Loucy (cell line): ENCODE results near the gene KRTAP12-4.
"Not testable (repeated sequence)": the region's sequence is repeated elsewhere in the genome, so short reads cannot be mapped to it uniquely, and the experiment has no call there.

Experiments
- H2AFZ ChIP-seq: fragments of 200-600 bp; sonication (generic); 2 replicates; pipeline ENCODE4 v1.6.0; 2016; ENCODE audit warnings: antibody characterized with exemption, mild to moderate bottlenecking, low read length, moderate library complexity
- H3F3A ChIP-seq: fragments of 200-600 bp; 2 replicates; pipeline ENCODE4 v1.6.0; 2016; ENCODE audit warnings: antibody characterized with exemption, low read depth, mild to moderate bottlenecking
- H3K27me3 ChIP-seq: fragments of 200-600 bp; sonication (generic); 2 replicates; pipeline ENCODE4 v1.6.1; 2014; ENCODE audit warnings: low read length, mild to moderate bottlenecking; ENCODE audit not compliant: insufficient read depth, poor library complexity, severe bottlenecking
- H3K36me3 ChIP-seq: fragments of 200-600 bp; sonication (generic); 2 replicates; pipeline ENCODE4 v1.6.1; 2016; ENCODE audit warnings: low read length; ENCODE audit not compliant: insufficient read depth
- H3K4me1 ChIP-seq: fragments of 200-600 bp; sonication (generic); 2 replicates; pipeline ENCODE4 v1.5.1; 2014; ENCODE audit warnings: low read length, mild to moderate bottlenecking; ENCODE audit not compliant: insufficient read depth, poor library complexity, severe bottlenecking
- H3K4me2 ChIP-seq: fragments of 200-600 bp; sonication (generic); 2 replicates; pipeline ENCODE4 v1.6.0; 2014; ENCODE audit warnings: antibody characterized with exemption, low read length, low read depth, mild to moderate bottlenecking; ENCODE audit not compliant: poor library complexity, severe bottlenecking
- H3K4me3 ChIP-seq: fragments of 200-600 bp; sonication (generic); 2 replicates; pipeline ENCODE4 v1.5.1; 2014; ENCODE audit warnings: low read length, mild to moderate bottlenecking, mixed read lengths; ENCODE audit not compliant: poor library complexity, severe bottlenecking
- H3K79me2 ChIP-seq: fragments of 200-600 bp; sonication (generic); 2 replicates; pipeline ENCODE4 v1.6.1; 2014; ENCODE audit warnings: low read length; ENCODE audit not compliant: insufficient read depth
- H3K9ac ChIP-seq: fragments of 200-600 bp; sonication (generic); 2 replicates; pipeline ENCODE4 v1.6.0; 2014; ENCODE audit warnings: mild to moderate bottlenecking, low read depth, low read length, moderate library complexity; ENCODE audit not compliant: poor library complexity, severe bottlenecking
- H3K9me2 ChIP-seq: fragments of 200-600 bp; sonication (generic); replicated peaks from 2 replicates; pipeline ENCODE4 v1.6.1; 2016; ENCODE audit warnings: low read depth, low read length, mixed read lengths
- H3K9me3 ChIP-seq: fragments of 200-600 bp; sonication (generic); 2 replicates; pipeline ENCODE4 v1.6.1; 2014; ENCODE audit warnings: mild to moderate bottlenecking, antibody characterized with exemption, low read length, low read depth; ENCODE audit not compliant: insufficient read depth
- H4K20me1 ChIP-seq: fragments of 200-600 bp; sonication (generic); 2 replicates; pipeline ENCODE4 v1.6.0; 2014; ENCODE audit warnings: antibody characterized with exemption, low read length, mild to moderate bottlenecking; ENCODE audit not compliant: insufficient read depth, poor library complexity, severe bottlenecking
- EZH2phosphoT487 ChIP-seq: fragments of 200-600 bp; IDR thresholded peaks from 2 replicates; pipeline ENCODE4 v1.6.1; 2018; ENCODE audit warnings: antibody characterized with exemption, mild to moderate bottlenecking, moderate library complexity, borderline replicate concordance
- TF ChIP-seq, protein P1 (sequence below): fragments of 200-600 bp; sonication (generic); conservative IDR thresholded peaks from 2 replicates; pipeline ENCODE4 v1.5.1; 2014; ENCODE audit warnings: mild to moderate bottlenecking, antibody characterized with exemption, low read length

KRTAP12-4 gene

DNA sequence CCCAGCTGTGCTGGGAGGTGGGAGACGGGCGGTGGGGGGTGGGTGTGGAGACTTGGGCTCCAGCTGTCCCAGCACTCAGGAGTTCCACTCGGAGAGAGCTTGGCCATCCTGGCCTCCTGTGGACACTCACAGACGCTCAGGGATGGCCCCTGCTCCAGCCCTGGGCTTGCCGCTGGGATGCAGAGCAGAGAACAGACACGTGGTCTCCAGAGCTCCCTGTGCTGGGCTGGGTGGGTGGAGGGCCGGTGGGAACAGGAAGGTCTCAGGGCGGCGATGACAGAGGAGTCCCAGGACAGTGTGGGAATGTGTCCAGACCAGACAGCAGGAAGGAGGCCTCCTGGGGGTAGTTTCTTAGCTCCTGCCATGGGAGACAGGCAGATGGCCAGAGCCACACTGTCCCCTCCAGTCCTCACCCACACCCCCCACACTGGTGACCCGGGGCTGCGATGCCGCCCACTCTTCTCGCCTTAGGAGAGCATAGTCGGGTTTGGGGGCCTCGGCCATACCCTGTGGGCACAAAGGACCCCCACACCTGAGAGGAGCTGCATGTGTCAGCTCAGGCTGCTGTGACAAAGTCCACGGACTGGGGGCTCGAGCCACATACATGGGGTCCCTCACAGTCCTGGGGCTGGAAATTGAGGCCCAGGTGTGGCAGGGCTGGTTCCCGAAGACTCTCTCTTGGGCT, 25.6 kb downstream of the KRTAP12-4 start:
- TF ChIP-seq, protein P1, sequence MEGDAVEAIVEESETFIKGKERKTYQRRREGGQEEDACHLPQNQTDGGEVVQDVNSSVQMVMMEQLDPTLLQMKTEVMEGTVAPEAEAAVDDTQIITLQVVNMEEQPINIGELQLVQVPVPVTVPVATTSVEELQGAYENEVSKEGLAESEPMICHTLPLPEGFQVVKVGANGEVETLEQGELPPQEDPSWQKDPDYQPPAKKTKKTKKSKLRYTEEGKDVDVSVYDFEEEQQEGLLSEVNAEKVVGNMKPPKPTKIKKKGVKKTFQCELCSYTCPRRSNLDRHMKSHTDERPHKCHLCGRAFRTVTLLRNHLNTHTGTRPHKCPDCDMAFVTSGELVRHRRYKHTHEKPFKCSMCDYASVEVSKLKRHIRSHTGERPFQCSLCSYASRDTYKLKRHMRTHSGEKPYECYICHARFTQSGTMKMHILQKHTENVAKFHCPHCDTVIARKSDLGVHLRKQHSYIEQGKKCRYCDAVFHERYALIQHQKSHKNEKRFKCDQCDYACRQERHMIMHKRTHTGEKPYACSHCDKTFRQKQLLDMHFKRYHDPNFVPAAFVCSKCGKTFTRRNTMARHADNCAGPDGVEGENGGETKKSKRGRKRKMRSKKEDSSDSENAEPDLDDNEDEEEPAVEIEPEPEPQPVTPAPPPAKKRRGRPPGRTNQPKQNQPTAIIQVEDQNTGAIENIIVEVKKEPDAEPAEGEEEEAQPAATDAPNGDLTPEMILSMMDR: no peak
- no peak for TF ChIP-seq EZH2phosphoT487

DNA sequence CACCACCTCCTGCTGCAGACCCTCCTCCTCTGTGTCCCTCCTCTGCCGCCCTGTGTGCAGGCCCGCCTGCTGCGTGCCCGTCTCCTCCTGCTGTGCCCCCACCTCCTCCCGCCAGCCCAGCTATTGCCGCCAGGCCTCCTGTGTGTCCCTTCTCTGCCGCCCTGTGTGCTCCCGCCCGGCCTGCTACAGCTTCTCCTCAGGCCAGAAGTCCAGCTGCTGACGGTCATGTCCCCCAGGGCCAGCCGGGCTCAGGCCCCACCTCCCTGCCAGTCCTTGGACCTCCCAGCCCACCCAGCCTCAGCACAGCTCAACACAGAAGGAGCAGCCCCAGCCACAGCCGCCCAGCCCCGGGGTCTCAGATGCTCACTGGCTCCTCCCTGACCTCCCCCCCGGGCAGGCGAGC, 26.6 kb downstream of the KRTAP12-4 start:
- not testable (repeated sequence) for H2AFZ ChIP-seq, H3K4me2 ChIP-seq, H3K36me3 ChIP-seq, H3K27me3 ChIP-seq, H3K9me2 ChIP-seq, H3K4me3 ChIP-seq, H3K79me2 ChIP-seq, H3K4me1 ChIP-seq, H3F3A ChIP-seq, H3K9ac ChIP-seq, H4K20me1 ChIP-seq
- peaks cover 22% of the 10 kb centered on the region; the same call in 1 of the 2 replicates for H3K9me3 ChIP-seq

More for the DNA sequence above, 25.6 kb downstream of the KRTAP12-4 start:
- peaks cover 17% of the 10 kb centered on the region; the same call in 1 of the 2 replicates for H3K9me3 ChIP-seq
- no peaks in the 10 kb centered on the region for H3K36me3 ChIP-seq
- no peaks in the 10 kb centered on the region for H3F3A ChIP-seq
- H3K4me1 ChIP-seq: no peaks in the 10 kb centered on the region
- H3K4me3 ChIP-seq: no peak overlapping the region
- no peak overlapping the region for H3K4me2 ChIP-seq
- no peak overlapping the region for H3K9ac ChIP-seq
- H3K9me2 ChIP-seq: no peaks in the 10 kb centered on the region
- no peaks in the 10 kb centered on the region for H3K27me3 ChIP-seq
- H3K79me2 ChIP-seq: no peaks in the 10 kb centered on the region
- H2AFZ ChIP-seq: no peak overlapping the region
- H4K20me1 ChIP-seq: no peaks in the 10 kb centered on the region

DNA sequence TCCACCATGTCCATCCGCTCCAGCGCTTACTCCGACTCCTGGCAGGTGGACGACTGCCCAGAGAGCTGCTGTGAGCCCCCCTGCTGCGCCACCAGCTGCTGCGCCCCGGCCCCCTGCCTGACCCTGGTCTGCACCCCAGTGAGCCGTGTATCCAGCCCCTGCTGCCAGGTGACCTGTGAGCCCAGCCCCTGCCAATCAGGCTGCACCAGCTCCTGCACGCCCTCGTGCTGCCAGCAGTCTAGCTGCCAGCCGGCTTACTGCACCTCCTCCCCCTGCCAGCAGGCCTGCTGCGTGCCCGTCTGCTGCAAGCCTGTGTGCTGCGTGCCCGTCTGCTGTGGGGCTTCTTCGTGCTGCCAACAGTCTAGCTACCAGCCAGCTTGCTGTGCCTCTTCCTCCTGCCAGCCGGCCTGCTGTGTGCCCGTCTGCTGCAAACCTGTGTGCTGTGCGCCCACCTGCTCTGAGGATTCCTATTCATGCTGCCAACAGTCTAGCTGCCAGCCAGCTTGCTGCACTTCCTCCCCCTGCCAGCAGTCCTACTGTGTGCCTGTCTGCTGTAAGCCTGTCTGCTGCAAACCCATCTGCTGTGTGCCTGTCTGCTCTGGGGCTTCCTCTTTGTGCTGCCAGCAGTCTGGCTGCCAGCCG, 27.2 kb downstream of the KRTAP12-4 start:
- not testable (repeated sequence) for H3F3A ChIP-seq, H3K9ac ChIP-seq, H3K36me3 ChIP-seq, H3K27me3 ChIP-seq, H3K4me2 ChIP-seq, H3K9me2 ChIP-seq, H3K79me2 ChIP-seq, H2AFZ ChIP-seq, H3K4me1 ChIP-seq, H3K4me3 ChIP-seq, H4K20me1 ChIP-seq
- peaks cover 21% of the 10 kb centered on the region; the same call in 1 of the 2 replicates for H3K9me3 ChIP-seq

DNA sequence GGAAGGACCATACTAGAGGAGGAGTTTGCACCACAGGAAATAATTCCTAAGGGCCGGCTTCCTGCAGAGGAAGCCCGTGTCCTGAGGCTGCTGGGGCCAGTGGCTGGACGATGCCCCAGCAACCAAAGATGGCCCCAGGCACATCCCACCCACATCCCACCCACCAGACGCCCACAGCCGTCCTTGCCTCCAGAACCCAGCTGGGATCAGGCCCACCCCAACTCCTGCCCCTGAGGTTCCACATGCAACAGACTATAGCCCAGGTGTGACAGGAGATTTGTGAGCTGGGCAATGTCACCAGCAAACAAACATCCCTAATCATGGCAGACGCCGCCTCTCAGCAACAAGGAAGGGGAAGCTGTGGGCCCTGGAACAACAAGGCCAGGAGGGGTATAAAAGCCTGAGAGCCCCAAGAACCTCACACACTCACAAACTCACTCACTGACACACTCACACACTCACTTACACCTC, 27.8 kb downstream of the KRTAP12-4 start, which contains the start of gene KRTAP10-9:
Gene KRTAP10-9 (plus strand): TSS at position 421 of the 471 bp plus-strand sequence. CDS start 79 bp downstream, outside the sequence.
- H2AFZ ChIP-seq: no peak within 1 kb of the TSS
- TF ChIP-seq, protein P1: no peak
- TF ChIP-seq EZH2phosphoT487: no peak
- no peaks in the 10 kb centered on the region for H3K27me3 ChIP-seq
- no peaks in the 10 kb centered on the region for H3K79me2 ChIP-seq
- H3K9me2 ChIP-seq: no peaks in the 10 kb centered on the region
- H3K36me3 ChIP-seq: no peaks in the 10 kb centered on the region
- H3F3A ChIP-seq: no peaks in the 10 kb centered on the region
- no peaks in the 10 kb centered on the region for H3K4me1 ChIP-seq
- H3K4me2 ChIP-seq: no peak within 1 kb of the TSS
- H3K9ac ChIP-seq: no peak within 1 kb of the TSS
- no peak within 1 kb of the TSS for H3K4me3 ChIP-seq
- H3K9me3 ChIP-seq: peaks cover 19% of the 10 kb centered on the region; the same call in 1 of the 2 replicates
- no peaks in the 10 kb centered on the region for H4K20me1 ChIP-seq
